ENCODE results near the gene ST6GALNAC3. TPM values are rescaled to one million over a fixed set of nuclear protein-coding genes. Genes with fewer than 3 reads are reported as not detected.
A peak's percentile ranks its signal among the peaks of the same experiment; 100 is the strongest.

ST6GALNAC3 gene
- total RNA-seq, 1 donor from 2014 or later = 3.6 TPM

DNA sequence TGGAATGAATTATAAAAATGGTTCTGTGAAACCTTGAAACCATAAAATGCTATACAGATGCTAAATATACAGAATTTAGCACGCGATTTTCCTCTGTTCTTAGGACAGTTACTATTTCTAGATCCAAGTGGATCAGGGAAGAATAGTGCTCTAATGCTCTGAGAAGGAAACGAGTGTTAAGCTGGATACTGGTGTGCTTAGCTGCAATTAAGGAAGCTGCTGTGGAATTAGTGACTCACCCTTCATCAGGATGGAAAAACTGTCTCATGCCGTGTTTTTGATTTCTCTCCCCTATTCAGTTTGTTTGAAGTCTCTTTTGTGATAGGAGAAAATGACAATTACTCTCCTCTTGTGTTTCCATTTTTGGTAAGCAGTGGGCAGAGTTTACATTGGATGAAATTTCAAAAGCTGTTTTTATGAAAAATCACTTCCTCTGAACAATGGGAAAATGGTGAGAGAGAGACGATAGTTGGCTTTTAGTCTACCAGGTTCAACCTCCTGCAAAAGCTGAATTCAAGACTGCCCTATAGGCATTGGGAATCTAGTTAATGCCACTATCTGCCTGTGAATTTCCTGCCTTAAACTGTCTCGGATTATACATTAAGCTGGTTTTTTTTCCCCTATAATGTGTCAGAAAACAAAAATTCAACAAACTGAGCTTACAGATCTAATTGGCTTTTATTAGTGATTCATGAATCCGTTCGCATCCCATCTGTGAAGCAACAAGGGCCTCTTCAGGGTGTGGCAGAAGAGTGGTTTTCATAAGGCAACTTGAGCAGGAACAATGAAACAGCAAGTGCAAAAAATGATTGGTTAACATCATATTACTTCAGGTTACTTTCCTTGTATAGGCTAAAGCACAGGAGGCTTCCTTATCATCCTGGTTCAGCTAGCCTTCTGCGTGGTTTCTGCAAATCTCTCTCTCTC, 179.8 kb downstream of the ST6GALNAC3 start:
- peak; percentile 73 for DNase-seq

DNA sequence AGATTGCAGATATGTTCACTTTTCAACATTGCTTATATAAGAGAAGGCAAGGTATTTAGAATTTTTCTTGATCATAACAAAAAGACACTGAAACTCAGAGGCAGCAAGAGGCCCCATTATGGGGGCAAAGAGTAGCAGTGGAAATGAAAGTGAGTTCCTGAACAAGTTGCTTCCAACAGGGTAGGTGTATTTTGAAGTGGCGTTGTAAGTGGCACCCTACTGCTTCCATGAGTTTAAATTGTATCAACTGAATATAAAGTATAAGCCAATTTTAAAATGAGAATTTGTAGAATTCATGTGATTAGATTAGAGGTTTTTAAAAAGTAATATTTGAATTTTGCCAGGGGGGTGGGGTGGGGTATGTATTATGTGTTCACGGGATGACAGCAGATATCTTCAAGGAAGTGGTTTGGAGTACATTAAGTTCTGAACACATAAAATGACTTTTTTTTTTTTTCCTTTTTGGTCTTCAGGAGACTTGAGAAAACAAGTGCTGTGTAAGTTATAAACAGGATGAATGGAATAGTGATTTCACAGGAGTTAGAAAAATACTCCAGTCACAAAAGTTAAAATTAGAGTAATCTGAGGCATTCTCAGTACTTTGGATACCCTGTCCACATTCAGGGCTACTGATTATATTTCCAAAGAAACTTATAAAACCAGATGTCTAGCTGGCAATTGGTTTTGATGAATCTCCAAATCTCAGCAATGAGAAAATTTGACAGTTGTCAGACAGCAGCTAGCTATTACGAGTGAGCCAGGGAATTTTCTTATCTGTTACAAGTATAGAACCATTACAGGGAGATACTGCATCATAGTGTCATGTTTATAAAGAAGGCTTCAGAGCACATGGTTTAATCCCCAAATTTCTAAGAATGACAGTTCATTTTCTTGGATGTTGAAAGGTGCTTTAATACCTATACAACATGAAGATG, 182.0 kb downstream of the ST6GALNAC3 start:
- no peak for DNase-seq

DNA sequence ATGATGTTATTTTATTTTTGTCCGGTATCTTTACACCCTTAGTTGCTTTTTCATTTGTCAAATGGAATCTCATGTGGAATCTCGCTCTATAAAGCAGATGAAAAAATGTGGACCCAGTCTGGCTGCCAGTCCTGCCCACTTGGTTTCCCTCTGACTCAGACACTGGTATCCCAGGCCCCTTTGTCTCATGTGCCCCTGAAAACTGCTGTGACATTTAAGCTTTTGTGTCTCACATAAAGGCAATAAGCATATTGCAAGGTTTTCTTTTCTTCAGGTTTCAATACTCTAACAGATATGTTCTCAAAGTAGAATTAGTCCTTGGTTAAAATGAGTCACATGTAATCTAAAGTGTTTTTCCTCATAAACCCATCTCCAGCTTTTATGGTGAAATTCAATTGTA, 183.3 kb downstream of the ST6GALNAC3 start:
- no peak for DNase-seq

DNA sequence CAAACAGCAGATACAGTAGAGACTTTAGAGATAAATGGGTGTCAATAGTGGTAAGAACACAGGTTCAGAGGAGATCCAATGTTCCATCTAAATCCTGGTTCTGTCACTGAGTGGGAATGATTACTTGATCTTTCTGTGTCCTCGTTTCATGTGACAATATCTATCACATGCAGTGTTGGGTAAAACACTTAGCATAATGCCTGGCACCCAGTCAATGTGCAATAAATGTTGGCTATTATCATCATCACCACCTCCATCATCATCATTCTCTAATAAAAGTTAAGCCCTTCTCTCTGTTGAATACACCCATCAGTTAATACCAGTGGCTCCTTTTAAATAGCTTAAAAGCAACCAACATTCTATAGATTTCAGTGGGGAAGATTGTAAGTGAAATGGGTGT, 184.7 kb downstream of the ST6GALNAC3 start:
- DNase-seq = no peak

DNA sequence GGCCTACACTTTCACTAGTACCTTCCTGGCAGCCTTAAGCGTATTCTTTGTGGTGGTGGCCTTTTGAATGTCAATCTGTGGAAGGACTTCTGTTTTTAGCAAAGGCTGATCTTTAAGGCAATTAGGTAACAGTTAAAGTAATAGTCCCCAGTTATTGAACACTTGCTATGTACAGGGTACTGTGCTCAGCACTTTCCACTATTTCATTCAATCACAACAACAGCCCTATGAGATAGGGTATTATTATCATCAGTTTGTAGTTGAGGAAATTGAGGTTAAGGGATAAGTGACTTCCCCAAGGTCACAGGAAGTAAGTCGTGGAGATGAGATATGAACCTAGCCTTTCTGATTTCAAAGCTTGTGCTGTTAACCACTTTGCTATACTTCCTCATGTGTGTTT, 185.7 kb downstream of the ST6GALNAC3 start:
- DNase-seq = no peak

DNA sequence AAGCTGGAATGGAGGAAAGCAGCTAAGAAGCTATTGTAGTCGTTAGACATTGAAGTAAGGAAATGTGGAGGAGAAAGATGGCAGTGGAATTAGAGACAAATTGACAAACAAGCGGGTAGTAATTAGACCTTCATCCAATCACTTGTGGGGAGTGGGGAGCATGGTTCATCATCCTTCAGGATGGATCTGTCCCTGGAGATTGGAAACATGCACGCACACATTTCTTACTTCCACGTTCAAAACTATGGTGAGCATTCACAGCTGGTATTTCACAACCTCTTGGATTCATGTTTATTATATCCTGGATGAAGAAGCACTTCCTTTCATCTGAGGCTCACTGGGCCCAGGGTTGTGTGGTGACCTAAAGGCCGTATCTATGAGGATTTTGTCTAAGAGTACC, 188.1 kb downstream of the ST6GALNAC3 start:
- no peak for DNase-seq

DNA sequence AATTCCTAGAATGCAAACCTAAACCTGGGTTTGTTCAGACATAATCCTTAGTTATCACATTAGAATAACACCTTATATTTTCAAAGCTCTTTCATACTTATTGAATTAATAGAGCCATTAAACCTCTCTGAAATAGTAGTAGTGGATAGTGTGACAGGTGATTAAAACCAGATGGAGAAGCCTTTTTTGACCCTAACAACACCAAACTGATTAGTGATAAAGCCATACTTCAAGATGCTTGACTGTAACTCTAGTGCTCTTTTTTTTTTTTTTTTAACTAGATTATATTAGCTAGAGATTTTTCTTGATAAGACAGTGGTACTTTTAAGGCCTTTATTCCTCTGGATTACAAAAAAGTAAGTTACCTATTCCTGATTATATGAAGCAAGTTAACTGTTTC, 190.1 kb downstream of the ST6GALNAC3 start:
- no peak for DNase-seq

DNA sequence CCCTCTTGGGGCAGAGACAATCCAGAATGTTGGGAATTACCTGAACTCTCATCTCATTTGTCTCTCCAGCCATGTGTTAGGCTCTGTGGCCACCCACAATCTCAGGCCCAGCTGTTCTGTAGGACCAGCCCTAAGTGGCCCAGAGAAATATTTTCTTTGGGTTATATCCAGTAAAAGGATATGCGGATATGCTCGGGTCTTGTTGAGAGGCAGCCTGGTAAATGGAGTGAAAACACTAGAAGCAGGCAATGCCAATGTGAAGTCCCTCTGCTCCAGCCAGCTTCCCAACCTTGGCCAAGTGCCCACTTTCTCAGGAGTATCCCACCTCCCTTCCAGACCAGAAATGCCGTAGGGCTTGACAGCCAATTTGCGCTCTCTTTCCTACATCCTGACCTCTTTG, 192.2 kb downstream of the ST6GALNAC3 start:
- no peak for DNase-seq

DNA sequence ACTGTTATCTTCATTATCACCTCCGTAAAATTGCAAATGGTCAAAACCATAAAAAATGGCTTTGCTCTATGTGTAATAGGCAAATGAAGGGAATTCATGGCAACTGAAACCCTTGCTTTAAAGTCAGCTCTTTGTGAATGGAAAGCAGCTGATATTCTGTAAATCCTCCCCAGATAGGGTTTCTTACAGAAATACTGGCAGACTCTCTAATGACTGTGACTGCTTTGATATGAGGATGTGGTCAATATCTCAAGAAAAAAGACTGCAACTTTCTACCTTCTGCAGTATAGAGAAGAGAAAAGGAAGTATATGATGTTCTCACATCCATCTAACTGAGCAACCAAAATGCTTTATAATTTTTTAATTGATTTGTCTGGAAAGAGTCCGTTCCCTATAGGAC, 193.1 kb downstream of the ST6GALNAC3 start:
- DNase-seq = no peak

DNA sequence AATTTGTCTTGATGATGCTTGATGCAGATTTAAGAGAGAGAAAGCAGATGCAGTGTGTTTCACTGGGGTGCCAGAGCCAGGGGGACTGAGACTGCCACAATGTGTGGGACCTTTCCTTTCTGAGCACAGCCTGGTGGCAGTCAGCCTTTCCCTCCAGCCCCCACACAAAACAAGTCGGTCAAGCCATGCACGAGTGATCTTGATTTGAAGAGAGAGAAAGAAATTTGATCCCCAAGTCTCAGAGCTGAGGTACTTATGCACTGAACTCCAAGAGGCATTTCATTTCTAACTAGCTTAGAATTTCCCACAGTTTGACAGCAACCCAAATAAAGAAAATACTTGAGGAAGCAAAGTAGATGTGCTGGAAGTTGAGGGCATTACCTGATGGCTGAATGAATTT, 193.8 kb downstream of the ST6GALNAC3 start:
- no peak for DNase-seq

DNA sequence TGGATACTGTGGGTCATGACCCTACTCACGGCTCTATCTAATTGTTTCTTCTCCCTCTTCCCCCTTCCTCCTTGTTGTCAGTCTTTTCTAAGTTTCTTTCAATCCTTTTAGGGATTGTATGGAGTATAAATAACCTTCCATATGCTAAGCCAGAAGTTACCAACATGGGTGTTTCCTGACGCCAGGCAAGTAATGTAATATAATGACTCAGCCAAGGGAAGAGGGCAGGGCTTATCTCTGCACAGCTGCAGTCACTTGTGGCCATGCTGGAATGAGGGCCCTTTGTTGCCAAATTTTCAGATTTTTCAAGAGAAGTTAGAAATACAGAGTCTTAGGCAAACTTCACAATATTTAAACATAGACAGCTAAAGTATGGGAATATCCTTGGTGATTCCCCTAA, 194.6 kb downstream of the ST6GALNAC3 start:
- peak; percentile 66 for DNase-seq

DNA sequence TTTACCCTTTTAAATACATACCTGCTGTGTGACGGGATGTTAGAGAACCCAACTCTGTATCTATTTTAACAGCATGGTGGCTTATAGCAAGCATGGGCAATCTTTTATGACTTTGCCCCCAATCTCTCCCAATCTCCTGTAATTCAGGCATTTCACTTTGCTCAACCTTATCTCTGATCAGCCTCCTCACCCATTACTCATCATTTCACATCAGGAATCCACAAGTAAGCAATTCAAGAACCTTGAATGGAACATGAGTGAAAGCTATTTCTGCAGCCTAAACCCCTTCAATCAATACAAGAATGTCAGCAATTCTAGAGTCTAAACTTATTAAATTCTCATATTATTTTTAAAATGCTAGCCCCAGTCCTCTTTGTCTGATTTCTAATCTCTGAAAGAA, 199.8 kb downstream of the ST6GALNAC3 start:
- no peak for DNase-seq

DNA sequence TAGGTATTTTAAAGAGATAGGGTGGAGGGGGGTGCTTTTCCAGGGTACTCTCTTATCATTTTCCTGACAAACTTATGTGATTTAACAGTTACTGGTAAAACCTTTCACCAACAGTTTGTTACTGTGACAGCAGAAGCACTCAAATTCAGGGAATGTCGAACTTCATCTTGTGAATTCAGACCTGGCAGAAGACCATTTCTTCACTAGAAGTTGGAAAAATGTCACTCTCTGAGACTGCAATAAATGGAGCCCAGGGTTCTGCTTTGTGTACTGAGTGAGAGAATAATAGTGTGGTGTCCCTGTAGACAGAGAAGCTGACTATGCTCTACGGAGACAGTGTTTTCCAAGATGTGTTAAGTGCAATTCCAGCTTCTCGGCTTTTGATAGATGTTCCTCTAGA, 200.2 kb downstream of the ST6GALNAC3 start:
- DNase-seq = no peak

DNA sequence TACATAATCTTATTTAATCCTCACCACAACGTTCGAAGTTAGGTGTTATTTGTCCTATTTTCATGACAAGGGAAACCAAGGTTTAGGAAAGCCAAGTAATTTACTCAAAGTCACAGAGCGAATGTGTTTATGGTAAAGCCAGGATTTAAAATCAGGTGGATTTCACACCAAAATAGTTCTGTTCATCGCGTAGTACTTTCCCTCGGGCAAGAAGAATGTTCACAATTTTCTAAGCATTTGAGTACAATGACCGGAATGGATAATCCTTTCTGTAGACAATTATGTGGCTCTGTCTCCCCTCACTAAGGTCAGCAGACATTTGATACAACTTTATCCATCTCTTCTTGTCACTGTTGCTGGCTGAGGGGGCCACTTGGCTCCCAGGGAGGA, 204.2 kb downstream of the ST6GALNAC3 start:
- DNase-seq = no peak

DNA sequence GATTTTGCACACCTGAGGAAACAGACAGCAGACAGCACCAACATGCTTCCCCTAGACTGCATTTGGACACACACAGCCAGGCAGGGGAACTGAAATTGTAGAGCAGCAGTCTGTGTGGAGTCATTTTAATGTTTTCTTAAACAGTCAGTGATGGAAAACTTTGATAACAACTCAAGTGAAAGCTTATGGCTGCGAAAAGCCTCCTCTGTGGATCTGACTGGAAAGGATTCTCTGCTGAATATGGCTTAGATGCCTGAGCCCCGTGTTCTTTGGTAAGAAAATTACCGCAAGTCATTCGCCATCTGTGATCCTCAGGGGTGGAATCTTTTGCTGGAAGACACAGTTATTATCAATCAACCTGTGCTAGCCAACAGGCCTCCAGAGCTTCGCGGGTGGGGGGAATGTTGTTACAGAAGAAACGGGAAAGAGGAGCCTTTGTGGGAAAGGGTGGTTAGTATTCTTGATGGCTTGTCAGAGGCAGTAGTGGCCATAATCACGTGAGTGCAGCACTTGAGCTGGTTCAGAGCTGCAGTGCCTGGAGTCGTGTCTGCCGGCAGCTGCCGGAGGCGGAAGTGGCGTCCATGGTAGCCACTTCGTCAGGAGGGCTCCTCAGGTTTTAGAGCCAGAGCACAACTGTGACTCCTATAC, 204.7 kb downstream of the ST6GALNAC3 start:
- DNase-seq = no peak

DNA sequence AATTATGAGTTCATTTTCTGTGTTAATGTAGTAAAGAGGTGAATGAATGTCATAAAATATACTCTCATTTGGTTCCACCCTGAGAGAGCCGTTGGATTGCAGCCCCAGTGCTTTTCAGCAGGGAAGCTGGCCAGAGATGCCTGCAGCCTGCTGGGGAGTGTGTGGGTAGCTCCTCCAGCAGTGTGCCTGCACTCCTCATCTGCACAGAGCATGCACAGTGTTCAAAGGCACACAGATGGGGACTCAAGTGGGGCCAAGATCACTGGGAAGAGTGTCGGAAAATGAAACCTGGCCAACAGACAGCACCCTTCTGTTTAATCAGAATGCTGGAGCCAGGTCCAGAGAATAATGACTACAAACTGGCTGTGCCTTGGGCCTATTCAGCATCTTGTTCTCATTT, 206.8 kb downstream of the ST6GALNAC3 start:
- DNase-seq = peak; percentile 75

DNA sequence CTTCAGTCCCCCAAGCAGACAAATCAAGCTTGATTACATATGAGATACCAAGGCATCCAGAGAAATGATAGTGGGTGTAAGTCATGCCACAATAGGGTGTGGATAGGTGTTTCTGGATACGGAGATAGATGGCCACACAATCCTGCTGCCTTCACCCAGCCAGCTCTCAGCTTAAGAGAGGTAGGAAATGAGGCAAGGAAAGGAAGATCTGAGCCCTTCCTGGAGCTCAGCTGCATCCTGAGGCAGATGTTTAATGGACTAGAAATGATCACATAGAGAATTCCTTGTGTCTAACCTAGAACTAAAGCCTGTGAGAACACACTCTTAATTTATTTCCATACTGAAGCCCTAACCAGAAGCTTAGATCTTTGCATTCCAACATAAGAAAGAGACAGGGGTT, 210.3 kb downstream of the ST6GALNAC3 start:
- no peak for DNase-seq

DNA sequence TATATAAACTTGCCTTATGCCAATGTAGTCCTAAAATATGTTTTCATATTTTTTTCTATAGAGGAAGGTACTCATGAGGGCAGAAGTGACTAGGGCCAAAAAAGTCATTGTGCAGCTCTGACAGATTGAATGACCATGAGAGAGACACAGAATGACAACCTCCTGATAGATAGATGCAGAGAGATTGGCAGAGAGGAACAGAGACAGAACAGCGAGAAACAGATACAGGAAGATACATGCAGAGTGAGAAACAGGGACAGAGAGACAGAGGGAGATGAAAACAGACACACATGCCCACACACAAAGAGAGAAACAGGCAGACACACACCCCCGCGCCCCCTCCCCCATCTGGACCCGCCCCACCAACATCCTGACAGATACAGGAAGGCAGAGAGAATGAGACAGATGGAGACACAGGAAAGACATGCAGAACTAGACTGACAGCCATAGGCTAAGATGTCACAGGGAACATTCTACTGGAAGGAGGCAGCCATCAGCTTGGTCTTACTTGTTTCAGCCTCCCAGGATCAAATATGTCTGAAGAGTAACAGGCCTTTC, 211.1 kb downstream of the ST6GALNAC3 start:
- DNase-seq = no peak

DNA sequence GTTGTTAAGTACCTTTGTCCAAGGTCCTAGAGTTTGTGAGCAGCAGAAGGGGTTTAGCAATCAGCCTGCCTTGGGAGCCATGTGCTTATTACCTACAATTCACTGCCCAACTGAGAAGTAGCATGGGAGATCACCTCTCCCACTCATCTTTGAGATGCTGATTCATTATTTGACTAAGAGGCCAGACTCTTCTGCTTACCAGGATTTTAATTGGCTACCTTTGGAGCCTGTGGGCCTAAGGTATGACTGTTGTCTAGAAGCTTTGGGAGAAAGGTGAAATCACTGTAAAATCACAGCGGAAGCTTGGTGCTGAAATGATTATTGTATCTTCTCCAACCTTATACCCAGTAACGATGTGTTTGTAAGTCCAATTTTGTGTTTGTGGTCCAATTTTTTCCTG, 213.4 kb downstream of the ST6GALNAC3 start:
- DNase-seq = no peak

DNA sequence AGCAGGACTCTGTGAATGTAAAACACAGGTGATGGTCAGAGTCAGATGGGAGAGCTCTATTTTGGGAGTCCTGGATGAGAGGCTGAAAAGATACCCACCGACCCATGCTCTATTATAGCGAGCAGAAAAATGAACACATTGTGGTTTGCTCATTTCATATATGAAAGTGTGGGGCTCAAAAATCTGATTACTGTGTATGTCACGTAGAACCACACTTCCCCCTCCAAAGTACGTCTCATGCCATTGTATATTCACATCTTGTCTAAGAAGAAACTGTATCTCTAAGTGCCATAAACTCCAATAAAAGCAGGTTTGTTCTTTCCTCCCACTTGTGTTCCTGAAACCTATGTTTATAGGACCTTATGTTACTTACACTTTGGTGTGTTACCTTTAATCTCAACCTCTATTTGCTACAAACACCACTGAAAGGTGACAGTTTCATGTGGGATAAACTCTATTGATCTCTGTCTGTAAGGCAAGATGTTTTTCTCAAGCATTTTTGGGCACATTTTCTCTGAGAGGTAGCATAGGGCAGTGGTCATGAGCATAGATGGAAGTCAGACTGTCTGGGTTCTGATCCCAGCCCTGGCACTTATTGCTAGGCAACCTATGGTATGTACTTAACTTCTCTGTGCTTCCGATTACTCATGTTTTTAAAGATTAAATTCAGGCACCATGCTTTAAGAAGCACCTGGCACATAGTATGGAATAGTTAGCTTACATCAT, 214.4 kb downstream of the ST6GALNAC3 start:
- DNase-seq = no peak

DNA sequence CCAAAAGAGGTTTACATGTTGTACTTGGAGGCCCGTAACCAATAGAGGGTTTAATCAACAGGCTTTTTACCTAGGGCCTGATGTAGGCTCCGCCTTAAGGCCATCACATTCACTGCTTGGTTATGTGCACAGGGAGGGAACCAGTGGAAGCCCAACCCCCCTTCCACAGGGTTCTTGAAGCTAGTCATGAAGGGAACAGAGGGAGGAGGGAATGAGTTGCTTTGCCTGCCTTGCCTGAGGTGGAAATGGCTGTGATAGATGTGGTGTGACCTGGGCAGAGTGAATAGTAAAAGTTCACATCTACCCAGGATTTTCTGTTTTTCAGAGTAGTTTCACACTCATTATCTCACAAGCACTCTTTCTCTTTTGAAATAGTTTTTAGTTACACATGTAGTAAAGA, 215.1 kb downstream of the ST6GALNAC3 start:
- no peak for DNase-seq

DNA sequence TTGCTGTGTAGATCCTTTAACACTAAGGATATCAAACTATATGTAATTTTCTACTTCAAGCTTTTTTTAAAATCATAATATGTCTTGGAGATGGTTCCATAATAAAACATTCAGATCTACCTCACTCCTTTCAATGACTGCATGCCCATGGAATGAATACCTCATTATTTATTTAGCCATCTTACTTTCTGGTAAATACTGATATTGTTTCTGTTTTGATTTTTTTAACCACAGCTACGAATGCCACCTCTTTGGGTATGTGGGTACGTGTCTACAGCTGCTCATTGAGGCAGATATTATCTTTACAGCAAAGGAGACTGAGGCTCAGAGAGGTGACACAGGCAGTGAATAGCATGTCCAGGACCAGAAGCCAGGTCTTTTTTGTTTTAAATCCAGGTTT, 215.7 kb downstream of the ST6GALNAC3 start:
- DNase-seq = no peak
